RCC 7860 (cell line): ENCODE results near the gene CPA1.

ENCODE experiments used
- DNase-seq: peaks from one replicate; pipeline ENCODE4 v3.0.0-alpha.2; 2015; ENCODE audit warnings: low spot score
- FAIRE-seq: peaks from 2 replicates; lab custom pipeline; 2012; peaks lifted over from hg19 to GRCh38; lab: Jason Lieb, UNC

Gene CPA1

DNA sequence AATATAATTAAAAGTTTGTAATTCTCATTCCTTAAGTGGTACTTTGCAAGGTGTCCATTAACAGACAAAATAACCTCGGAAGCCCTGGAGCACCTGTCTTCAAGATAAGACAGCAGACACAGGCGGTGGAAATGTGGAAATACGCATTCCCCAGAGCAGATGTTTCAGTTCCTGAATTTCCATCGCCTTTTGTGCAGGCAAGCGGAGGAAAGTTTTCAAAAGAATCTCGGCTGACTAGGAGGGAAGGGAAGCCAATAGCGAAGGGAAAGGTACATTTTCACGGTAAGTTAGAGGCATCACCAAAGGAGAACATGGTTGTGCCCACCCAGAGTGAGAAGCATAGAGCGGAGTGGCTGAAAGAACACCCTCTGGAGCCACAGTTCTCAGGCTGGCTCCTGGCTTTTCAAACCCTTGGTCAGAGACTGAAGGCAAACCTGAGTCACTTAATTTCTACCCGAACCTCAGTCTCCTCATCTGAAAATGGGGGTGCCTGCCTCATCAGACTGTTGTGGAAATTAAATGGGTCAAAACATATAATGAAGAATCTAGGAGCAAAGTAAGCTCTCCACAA is 13.6 kb downstream of the CPA1 start:
- no peak for FAIRE-seq

DNA sequence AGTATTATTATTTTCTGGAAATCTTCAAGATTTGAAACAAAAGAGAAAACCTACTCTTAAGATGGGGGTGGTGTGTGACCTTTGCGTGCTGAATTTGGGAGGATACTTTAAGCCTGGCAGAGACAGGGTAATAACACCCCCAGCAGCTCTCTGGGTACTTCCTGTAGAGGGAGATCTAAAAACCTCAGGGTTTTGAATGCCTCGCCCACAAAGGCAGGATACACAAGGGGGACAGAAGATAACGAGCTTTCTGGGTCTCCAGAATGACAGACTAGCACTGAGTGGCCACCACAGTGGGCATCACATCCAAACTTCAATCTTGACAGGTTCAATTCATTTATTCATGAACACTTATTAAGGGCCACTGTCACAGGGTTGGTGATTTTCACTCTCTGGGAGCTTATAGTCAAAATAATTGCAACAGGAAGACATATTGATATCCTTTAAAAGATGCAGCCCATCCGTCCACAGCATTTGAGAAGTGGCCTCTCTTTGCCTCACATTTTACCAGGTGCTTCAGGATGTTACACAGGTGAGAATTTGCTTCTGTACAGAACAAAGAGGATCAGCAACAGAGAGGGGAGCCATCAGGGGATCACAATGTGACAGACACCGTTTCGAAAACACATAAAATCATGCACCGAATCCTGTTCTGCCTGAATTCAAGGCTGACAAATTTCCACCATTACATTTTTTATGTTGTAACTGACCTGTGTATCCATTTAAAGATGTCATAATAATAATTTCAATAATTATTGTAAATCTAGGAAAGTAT is 14.3 kb downstream of the CPA1 start:
- FAIRE-seq (no peak), DNase-seq (no peak)

More for the DNA sequence above, 13.6 kb downstream of the CPA1 start:
- DNase-seq = no peak

DNA sequence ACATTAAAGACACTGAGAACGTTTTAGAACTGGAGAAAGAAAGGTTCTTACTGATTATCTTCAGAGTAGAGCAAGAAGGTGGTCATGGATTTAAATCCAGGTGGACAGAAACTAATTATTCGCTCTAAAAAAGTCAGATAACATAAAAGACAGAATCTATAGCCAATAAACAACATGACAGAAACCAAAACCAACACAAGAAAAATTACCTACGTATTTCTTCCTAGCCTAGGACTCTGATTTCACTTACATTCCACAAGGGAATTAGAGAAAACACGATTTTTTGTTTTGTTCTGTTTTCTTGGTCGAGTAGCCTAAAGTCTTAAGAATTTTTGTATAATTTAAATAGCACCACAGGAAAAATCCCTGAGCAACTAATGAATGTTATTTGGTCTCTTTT is 15.1 kb downstream of the CPA1 start:
- DNase-seq (no peak), FAIRE-seq (no peak)

DNA sequence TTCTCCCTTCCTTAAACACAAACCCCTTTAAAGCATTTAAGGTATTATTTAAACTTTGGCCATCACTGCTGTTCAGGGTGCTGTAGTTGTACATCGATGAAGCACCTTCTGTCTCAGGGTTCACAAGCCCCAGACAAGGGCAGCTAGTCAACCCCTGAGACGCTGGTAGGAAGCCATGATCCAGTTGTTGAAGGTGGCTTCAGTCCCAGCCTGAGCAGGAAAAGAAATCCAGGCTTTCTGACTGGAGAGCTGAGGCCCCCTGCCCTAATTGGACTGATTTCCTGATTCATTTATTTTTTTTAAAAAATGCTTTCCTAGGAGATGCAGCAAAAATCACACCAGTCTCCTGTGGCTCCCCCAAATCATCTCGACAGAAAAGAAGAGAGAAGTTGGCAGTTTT is 15.8 kb downstream of the CPA1 start:
- FAIRE-seq (no peak), DNase-seq (no peak)

DNA sequence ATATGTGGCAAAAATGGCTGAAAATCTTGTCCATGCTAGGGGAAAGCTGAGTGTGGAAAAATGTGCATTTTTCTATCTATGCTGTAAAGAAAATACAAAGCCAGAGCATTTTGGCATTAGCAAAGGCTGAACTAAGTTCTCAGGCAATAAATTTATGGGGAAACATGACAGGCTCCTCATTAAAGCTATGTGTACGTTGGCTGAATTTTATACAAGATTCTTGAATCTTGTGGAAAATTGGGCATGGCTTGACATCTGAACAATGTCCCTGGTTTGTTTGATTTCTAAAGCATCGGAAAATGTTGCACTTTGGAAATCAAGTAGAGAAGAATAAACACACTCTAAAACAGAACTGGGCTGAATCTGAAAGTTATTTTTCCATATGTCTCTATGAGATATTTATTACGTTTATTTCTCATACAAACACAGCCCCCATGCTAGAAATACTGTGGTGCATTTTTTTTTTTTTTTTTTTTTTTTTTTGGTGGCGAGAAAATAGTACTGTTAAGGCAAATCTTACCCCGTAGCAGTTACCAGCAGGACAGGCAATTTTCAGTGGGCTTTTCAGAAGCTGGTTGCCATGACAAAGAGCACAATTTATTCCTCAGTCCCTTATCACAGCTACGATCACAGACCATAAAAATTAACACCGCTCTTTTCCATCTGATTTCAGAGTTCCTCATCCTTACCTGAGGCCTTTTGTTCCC is 16.9 kb downstream of the CPA1 start:
- FAIRE-seq = no peak
- no peak for DNase-seq

DNA sequence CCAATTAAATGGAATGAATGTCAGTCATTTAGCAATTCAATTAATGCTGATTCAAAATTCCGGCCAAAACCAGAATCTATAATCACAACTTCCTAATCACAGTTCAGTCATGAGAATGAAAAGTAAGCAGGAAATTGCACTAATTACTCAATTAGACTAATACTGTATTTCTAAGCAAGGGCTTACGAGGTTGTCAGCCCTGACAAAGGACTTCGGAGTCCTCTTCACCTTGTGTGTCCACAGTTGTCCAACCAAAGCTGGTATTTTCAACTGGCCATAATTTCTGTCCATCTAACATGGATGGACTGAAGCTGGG is 17.4 kb downstream of the CPA1 start:
- no peak for FAIRE-seq
- DNase-seq = no peak

DNA sequence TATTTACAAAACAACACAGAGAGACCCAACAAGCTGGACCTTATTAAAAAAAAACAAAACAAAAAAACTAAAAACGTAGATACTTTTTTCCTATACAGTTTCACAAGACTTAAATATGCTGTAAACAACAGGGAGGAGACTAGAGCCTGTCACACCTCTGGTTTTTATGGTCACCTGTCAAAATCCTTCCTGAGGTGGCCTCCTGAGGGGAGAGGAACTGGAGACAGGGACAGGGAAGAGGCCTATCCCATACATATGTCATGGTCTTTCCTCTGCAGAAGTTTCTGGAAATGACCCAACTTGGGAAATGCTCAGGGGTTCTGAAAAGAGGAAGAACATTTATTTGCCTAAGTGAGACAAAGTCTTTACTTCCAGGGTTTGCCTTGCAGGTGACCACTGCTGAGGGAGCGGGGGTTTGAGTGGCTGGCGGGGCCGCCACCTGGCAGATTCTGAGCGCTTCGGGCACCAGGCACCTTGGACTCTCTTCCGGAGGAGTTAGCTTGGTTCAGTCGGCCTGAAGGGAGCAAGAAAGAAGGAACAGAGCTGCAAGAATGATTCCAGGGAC is 18.3 kb downstream of the CPA1 start:
- FAIRE-seq (no peak), DNase-seq (no peak)

DNA sequence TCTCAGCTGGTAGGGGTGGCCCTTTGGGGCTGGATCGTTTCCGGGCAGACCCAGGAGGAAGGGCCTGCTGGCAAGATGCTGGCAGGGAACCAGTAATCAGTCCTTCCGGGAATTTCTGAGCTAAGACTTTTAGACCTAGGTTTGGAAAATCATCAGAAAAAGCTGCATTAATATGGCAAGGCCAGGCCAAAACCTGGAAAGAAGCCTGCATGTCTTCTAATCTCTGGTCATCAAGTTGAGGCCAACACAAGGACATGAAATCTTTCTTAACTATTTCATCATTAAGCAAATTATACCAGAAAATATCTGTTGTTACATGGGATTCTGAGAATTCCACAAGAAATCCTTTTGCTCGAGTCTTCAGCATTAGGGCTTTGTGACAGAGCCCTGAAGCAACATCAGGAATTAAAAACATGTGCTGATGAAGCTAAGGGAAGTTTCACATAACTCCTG is 19.9 kb downstream of the CPA1 start:
- no peak for FAIRE-seq

DNA sequence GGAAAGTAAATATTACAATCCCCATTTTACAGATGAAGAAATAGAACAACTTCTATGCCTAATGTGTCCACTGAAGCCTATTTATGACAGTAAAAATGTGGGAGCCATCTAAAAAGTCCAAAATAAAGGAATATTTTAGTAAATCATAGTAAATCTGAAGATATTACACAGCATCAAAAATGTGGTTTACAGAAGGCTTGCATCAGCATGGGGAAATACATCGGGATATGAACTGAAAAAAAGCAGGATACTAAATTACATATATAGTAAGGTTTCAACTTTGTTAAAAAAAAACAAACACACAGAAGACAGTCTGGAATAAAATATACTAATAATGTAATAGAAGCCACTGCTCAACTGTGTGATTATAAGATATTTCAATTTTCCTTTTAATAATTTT is 20.8 kb downstream of the CPA1 start:
- FAIRE-seq (no peak), DNase-seq (no peak)

More for the DNA sequence above, 19.9 kb downstream of the CPA1 start:
- DNase-seq = no peak

DNA sequence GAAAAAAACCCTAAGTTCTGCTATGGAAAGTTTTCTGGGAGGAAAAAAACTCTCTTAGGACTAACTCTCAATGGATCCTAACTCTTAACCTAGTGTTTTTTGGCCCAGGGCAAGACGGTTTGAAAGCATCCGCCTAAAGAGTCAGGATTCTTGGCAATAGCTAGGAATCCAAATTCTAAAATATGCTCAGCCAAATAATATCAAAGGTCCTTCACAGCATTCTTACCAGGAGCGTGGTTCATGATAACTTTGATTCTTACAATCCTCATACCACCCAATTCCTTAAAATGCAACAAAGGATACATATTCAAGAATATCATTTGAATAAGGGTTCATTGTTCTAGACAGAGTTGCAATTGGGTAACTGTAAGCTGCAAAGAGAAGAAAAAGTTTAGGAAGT is 21.3 kb downstream of the CPA1 start:
- FAIRE-seq = no peak
- no peak for DNase-seq

DNA sequence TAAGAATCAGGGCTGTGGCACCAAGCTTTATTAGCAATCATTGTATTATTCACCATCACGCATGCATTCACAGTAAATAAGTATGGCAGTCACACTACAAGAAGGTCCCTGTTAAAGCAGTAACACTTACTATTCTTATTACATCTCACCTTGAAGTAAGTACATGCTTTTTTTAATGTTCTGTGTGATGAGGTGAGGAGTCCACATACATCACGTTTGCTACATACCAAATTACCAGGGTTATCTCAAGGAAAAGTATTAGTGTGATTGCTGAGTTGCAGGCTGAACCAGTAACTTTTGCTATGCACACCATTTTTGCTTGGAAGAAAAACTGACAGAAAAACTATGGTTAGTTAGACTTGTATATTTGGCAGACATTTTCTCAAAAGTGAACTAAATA is 24.7 kb downstream of the CPA1 start:
- FAIRE-seq (no peak), DNase-seq (no peak)

DNA sequence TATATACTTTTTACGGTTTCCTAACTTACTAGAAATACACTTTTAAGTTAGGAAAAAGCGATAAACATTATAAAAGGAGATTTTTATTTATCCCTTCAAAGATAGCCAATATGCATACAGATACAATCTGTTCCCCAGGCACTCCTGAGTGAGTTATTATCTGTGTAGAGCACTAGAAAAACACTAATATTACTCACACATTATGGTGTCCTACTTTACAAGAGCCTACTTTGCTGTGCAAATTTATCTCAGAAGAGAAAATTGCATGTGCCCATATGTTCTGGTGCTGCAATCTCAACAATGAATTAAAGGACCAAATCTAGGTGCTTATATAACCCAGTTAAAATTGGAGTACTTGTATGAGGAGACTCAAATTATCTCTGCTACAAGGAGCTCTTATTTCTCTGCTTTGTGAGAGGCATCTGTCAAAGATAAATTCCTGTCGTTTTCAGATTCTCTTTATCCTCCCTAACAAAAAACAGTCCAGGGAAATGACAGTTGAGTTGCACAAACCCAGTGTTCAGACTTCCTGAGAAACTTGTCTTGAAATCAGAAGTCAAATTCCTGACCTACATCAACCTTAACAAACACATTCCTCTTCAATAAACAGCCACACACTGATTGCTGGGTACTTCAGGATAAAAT is 28.9 kb downstream of the CPA1 start:
- no peak for FAIRE-seq

DNA sequence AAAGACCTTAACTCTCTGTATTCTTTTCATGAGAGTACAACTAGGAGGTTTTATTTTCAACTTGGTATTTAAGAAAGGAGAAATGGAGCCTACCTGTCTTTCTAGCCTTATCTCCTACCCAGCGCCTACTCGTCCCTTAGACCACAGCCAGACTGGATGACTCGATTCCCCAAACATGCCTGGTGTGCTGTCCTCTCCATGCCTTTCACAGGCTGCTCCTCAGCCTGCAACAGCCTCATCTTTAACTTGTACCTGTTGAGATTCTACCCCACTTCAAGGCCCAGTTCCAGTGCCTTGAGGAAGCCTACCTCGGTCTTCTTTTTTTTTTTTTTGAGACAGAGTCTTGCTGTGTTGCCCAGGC is 29.4 kb downstream of the CPA1 start:
- DNase-seq (no peak), FAIRE-seq (no peak)

More for the DNA sequence above, 28.9 kb downstream of the CPA1 start:
- DNase-seq = no peak

DNA sequence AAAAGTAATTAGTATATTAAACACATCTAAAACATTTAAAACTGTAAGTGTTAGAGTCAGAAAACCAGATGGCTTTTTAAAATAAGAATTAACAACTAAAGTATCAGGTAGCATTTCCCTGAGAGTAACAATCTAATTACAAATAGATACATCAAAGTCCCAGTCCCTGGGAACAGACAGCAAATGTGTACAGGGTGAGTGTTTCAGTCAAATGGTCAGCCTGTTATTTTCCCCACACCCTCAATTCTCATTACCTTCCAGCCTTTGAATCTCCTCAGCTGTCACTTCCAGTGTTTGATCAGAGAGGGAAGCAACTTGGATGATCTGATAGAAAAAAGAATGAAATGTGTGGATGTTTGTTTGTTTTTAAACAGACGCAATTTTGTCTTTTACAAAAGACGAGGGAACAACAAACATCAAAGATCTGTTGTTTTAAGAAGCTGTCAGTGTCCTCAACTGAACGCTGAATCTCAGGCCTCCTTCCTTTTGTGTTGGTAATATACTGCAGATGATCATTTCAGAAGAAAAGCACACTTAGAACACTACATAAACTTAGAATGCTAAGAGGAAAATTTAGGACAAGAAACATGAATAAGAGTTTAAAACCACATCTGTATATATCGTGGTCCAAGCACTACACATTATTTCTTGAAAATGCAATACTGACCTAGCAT is 30.7 kb downstream of the CPA1 start:
- DNase-seq (no peak), FAIRE-seq (no peak)

DNA sequence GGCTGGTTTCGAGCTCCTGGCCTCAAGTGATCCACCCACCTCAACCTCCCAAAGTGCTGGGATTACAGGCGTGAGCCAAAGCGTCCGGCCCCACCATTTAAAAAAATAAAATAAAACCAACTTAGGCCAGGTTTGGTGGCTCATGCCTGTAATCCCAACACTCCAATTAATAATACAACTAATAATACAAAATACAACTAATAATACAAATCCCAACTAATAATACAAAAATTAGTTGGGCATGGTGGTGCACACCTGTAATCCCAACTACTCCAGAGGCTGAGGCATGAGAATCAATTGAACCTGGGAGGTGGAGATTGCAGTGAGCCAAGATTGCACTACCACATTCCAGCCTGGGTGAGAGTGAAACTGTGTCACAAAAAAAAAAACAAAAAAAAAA is 32.9 kb downstream of the CPA1 start:
- DNase-seq (no peak), FAIRE-seq (no peak)

DNA sequence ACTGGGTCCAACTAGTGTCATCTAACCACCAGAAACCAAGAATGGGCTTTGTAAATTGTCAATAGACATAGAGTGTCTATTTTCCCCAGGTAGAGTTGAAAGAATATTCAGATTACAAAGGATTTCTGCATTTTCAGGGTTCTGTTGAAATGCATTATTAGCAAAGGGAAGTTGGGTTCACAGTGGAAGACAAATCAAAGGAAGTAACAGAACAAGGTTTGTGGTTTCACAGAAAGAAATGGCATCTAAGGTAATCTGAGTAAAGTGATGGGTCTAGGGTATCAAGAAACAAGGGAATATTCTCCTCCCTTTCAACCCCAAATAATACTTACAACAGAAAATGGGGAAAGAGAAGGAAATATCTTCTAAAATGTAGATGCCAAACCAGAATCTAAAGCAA is 34.7 kb downstream of the CPA1 start:
- no peak for FAIRE-seq
- no peak for DNase-seq

DNA sequence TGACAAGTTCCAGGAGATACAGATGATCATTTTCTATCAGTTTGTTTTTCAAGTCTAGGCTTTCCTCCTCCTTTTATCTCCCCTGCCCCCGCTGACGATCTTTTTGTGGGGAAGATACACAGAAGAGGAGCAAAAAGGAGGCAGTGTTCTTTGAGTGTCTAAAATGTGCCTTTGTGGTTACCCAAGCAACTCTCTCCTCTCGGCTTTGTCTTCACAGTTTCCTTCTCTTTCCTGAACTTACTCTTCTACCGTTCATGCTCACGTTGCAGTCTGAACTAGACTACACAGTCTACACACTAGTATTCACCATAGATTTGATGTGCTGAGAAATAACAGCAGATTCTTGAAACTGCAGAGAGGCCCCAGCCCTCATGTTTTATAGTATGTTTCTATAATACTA is 36.9 kb downstream of the CPA1 start:
- no peak for DNase-seq
- FAIRE-seq = no peak

DNA sequence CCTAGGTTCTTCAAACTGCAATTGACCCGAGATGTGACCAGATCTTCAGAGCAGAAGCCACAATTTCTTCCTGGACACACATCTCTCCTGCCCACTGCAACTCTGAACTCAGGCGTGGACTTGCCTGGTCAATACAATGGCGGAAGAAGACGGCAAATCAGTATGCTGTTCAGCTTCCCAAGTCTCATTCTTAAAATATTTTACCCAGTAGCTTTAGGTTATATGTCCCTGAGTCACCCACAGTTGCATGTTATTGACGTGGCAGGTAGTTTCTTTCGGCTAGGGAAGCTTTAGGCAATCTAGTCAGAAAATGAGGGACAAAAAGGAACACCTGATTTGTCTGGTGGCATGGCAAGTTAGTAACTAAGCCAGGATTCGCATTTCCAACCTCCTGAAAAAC is 38.0 kb downstream of the CPA1 start:
- DNase-seq = no peak
- FAIRE-seq = no peak

DNA sequence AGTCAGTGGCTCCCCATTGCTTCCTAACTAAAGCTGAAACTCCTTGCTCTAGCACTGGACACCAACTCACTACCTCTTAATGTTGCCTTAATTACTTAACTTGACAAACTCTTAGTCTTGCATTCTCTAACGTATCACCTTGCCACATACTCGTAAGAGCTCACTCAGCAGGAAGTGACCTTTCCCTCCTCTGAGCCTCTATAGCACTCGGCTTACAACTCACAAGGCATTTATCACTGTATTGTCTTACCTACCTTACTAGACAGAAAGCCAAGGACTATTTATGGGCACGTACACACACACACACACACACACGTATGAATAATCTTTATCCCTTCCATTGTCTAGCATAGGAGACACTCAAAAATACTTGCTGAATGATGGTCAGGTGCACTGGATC is 39.4 kb downstream of the CPA1 start:
- FAIRE-seq (no peak), DNase-seq (no peak)

DNA sequence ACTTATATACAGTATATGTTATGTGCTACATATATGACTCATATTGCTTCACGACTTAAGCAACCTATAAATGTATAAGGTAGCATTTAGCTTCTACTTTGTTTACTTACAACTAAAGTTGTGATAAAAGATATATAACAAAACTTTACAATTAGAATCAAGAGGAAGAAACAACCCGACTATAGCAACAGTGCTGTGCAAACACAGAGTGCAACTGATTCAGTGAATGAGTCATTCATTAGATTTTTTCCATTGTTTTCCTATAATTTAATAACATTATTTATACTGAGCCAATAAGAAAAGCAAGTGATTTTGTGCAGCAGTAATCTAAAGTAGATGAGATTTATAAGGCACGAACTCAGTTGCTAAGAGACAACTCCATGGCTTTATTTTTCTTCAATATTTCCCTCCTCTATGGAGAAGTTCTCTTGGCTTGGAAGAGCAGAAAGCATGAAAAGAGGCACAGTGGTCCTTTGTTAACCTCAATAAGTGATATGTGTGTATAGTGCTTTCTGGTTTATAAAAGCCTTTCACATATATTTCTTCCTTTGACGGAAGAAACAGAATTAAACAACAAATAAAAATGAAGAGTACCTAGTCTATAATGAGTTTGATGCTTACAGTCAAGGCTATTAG is 40.8 kb downstream of the CPA1 start:
- no peak for FAIRE-seq
- DNase-seq = no peak

DNA sequence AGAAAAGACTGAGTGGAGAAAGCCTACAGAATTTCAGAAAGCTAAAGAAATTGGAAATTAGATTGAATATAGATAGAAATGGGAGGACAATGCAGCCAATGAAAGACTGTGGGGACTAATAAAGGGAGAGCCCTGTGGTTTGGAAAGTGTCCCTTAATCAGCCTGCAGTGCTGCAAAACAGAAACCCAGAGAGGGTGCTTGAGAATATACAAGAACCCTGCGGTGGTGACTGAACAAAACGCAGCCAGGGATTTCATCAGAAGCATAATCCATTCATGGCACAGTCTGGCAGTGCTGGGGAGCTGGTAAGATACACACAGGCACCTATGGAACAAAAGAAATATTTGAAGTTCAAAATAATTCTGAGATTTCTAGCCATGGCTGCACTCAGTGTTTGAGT is 41.4 kb downstream of the CPA1 start:
- FAIRE-seq (no peak), DNase-seq (no peak)
